PFSK-1 (cell line): ENCODE results near the gene P2RY11. TPM values are rescaled to one million over a fixed set of nuclear protein-coding genes. Genes with fewer than 3 reads are reported as not detected.

Source experiments
- FOXP2 ChIP-seq: optimal IDR thresholded peaks from 2 replicates; pipeline ENCODE3; 2011; ENCODE audit warnings: borderline replicate concordance, control low read depth, inconsistent platforms; ENCODE audit not compliant: insufficient read depth; ENCODE audit errors: extremely low read length, extremely low read depth
- POLR2AphosphoS5 ChIP-seq: IDR thresholded peaks from 2 replicates; pipeline ENCODE4 v1.6.1; 2012; ENCODE audit warnings: low read depth, mild to moderate bottlenecking, control low read depth, low read length, moderate library complexity
- SIN3A ChIP-seq: IDR thresholded peaks from 2 replicates; pipeline ENCODE4 v1.6.1; 2012; ENCODE audit warnings: mild to moderate bottlenecking, low read length, moderate library complexity, borderline replicate concordance; ENCODE audit not compliant: insufficient read depth
- TAF1 ChIP-seq: IDR thresholded peaks from 2 replicates; pipeline ENCODE4 v1.6.1; 2012; ENCODE audit warnings: low read length, control low read depth, borderline replicate concordance; ENCODE audit not compliant: insufficient read depth
- polyA plus RNA-seq: library from polyadenylated mRNA; unstranded; fragments of >200 nt; gene quantifications from one replicate; pipeline ENCODE4 v1.2.1, GENCODE V29; 2012; ENCODE audit warnings: low read depth, missing spikeins; ENCODE audit not compliant: insufficient read length
- TF ChIP-seq, protein P1 (sequence below), 2 experiments: IDR thresholded peaks; 2 replicates each; pipeline versions ENCODE4 v1.6.1 to v1.8.0; 2011 to 2012; ENCODE audit warnings: low read depth in 2 of 2, low read length in 2 of 2, control low read depth in 1 of 2, inconsistent platforms in 1 of 2, mild to moderate bottlenecking in 1 of 2, moderate library complexity in 1 of 2; ENCODE audit not compliant: insufficient read depth in 1 of 2

P2RY11 gene, protein sequence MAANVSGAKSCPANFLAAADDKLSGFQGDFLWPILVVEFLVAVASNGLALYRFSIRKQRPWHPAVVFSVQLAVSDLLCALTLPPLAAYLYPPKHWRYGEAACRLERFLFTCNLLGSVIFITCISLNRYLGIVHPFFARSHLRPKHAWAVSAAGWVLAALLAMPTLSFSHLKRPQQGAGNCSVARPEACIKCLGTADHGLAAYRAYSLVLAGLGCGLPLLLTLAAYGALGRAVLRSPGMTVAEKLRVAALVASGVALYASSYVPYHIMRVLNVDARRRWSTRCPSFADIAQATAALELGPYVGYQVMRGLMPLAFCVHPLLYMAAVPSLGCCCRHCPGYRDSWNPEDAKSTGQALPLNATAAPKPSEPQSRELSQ
- 41.3 TPM for polyA plus RNA-seq

GRCh38 chr19:10111405-10111811, at the start of gene P2RY11:
Gene P2RY11, plus strand, starts transcription at chr19:10111693. Its CDS starts 29 bp downstream, at chr19:10111722.
- no peak for TF ChIP-seq SIN3A
- 0 out of 2 replicates have a peak, but pooled peaks have one; percentile 0 for TF ChIP-seq POLR2AphosphoS5

DNA sequence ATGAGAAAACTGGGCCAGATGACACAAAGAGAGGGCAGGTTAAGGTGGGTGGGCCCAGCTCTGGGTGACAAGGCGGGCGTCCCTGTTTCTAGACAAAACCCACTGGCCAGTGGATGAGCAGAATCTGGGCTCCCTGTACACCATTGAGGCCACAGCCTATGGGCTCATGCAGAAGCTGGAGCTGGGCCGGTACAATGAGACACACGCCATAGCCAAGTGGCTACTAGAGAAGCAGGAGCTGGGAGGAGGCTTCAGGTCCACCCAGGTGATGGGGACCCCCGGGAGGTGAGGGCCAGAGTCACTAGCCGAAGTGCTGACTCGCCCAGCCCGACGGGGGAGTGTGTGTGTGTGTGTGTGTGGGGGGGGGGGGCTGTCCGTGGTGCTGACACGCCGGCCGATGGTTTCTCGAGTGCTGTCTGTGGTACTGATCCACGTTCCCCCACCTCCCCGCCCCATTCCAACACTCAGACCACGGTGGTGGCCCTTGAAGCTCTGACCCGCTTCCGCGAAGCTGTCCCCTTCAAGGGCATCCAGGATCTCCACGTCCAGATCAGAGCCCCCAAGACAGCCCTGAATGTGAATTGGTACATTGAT, 49.7 kb upstream of the P2RY11 start:
- TF ChIP-seq TAF1, result no peak
- TF ChIP-seq, protein P1, sequence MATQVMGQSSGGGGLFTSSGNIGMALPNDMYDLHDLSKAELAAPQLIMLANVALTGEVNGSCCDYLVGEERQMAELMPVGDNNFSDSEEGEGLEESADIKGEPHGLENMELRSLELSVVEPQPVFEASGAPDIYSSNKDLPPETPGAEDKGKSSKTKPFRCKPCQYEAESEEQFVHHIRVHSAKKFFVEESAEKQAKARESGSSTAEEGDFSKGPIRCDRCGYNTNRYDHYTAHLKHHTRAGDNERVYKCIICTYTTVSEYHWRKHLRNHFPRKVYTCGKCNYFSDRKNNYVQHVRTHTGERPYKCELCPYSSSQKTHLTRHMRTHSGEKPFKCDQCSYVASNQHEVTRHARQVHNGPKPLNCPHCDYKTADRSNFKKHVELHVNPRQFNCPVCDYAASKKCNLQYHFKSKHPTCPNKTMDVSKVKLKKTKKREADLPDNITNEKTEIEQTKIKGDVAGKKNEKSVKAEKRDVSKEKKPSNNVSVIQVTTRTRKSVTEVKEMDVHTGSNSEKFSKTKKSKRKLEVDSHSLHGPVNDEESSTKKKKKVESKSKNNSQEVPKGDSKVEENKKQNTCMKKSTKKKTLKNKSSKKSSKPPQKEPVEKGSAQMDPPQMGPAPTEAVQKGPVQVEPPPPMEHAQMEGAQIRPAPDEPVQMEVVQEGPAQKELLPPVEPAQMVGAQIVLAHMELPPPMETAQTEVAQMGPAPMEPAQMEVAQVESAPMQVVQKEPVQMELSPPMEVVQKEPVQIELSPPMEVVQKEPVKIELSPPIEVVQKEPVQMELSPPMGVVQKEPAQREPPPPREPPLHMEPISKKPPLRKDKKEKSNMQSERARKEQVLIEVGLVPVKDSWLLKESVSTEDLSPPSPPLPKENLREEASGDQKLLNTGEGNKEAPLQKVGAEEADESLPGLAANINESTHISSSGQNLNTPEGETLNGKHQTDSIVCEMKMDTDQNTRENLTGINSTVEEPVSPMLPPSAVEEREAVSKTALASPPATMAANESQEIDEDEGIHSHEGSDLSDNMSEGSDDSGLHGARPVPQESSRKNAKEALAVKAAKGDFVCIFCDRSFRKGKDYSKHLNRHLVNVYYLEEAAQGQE (IDR thresholded peaks at IDR 0.05; ENCODE audit: insufficient read depth in 1 of 2, low read depth in 2 of 2, low read length in 2 of 2), result peak; percentile 88 to 97
- TF ChIP-seq SIN3A, result peak; percentile 41; the same call in 1 of the 2 replicates

GRCh38 chr19:10068205-10068604, 43.3 kb upstream of the P2RY11 start:
- TF ChIP-seq POLR2AphosphoS5, result no peak
- TF ChIP-seq, protein P1 (IDR thresholded peaks at IDR 0.05; ENCODE audit: insufficient read depth in 1 of 2, low read depth in 2 of 2, low read length in 2 of 2), result no peak
- no peak for TF ChIP-seq TAF1
- TF ChIP-seq FOXP2, result no peak
- TF ChIP-seq SIN3A, result no peak

DNA sequence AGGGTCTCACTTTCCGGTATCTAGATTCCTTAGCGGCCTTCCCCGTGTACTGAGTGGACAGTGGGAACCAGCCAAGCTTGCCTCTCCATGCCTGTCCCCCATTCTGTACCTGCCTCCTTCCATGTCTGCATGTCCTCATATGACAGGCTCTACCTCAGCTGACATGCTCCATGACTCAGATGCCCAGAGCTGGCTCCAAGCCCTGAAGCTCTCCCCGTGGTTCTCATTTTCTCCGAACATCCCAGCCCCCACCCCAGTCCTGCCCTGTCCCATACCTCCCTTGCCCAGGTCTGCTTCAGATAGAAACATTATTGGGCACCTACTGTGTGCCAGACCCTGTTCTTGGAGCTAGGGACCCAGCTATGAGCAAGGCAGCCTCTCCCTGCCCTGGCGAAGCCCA, 42.4 kb upstream of the P2RY11 start:
- no peak for TF ChIP-seq TAF1
- TF ChIP-seq SIN3A, result no peak
- no peak for TF ChIP-seq POLR2AphosphoS5
- TF ChIP-seq FOXP2, result no peak

GRCh38 chr19:10070730-10071446, 40.6 kb upstream of the P2RY11 start:
- no peak for TF ChIP-seq TAF1
- no peak for TF ChIP-seq SIN3A
- no peak for TF ChIP-seq FOXP2
- TF ChIP-seq, protein P1 (IDR thresholded peaks at IDR 0.05; ENCODE audit: insufficient read depth in 1 of 2, low read depth in 2 of 2, low read length in 2 of 2), result no peak
- no peak for TF ChIP-seq POLR2AphosphoS5

GRCh38 chr19:10074153-10074552, 37.3 kb upstream of the P2RY11 start:
- TF ChIP-seq SIN3A (no peak), POLR2AphosphoS5 (no peak), TAF1 (no peak), FOXP2 (no peak)
- TF ChIP-seq, protein P1 (IDR thresholded peaks at IDR 0.05; ENCODE audit: insufficient read depth in 1 of 2, low read depth in 2 of 2, low read length in 2 of 2), result no peak
